GM12878 (cell line): ENCODE measurements around the gene SRP68. TPM values are rescaled to one million over a fixed set of nuclear protein-coding genes. Genes with fewer than 3 reads are reported as not detected.

Experiments used
- ATAC-seq: fragments of 200-7000 bp; cut with Tn5 transposase; 3 replicates; pipeline ENCODE4 v1.9.1; 2020; ENCODE audit warnings: mild to moderate bottlenecking, moderate library complexity
- BruUV-seq: library from RNA; stranded (reverse); fragments of 400-500 nt; replicated peaks from 2 replicates; lab custom pipeline; 2021; lab: Mats Ljungman, UMichigan
- CTCF ChIA-PET: fragments of 300-600 bp; sonication (Branson Sonifier 250); formaldehyde crosslinking; extraction: SDS; loops from one replicate; lab custom pipeline; 2021; ENCODE audit warnings: inconsistent platforms; lab: Yijun Ruan, JAX
- POLR2A ChIA-PET: fragments of 350-600 bp; formaldehyde crosslinking; extraction: SDS; loops from one replicate; lab custom pipeline; 2021; ENCODE audit warnings: inconsistent platforms; lab: Charles Lee
- RAD21 ChIA-PET: fragments of 300-600 bp; sonication (Branson Sonifier 250); formaldehyde crosslinking; loops from one replicate; lab custom pipeline; 2023; ENCODE audit warnings: antibody characterized with exemption; ENCODE audit not compliant: unreplicated experiment; lab: Charles Lee
- SMC1A ChIA-PET: fragments of 300-600 bp; sonication (Branson Sonifier 250); formaldehyde crosslinking; loops from one replicate; lab custom pipeline; 2023; ENCODE audit not compliant: unreplicated experiment, uncharacterized antibody; lab: Charles Lee
- DNase-seq: peaks from one replicate; pipeline ENCODE4 v3.0.0-alpha.2; 2011; ENCODE audit warnings: low read depth, low spot score
- FAIRE-seq: peaks from 3 replicates; lab custom pipeline; 2011; peaks lifted over from hg19 to GRCh38; lab: Jason Lieb, UNC
- H2AFZ ChIP-seq: 2 replicates; pipeline ENCODE4 v1.6.0; 2011; ENCODE audit warnings: low read depth, low read length, control low read depth; ENCODE audit not compliant: control insufficient read depth
- H3K27ac ChIP-seq: 2 replicates; pipeline ENCODE4 v1.5.1; 2011; ENCODE audit warnings: control low read depth; ENCODE audit not compliant: control insufficient read depth, insufficient read depth
- H3K27me3 ChIP-seq, 2 experiments: replicated peaks in 1 of 2; 2 replicates each; pipeline versions ENCODE4 v1.6.0 to v1.6.1; 2011; ENCODE audit warnings: low read length in 1 of 2; ENCODE audit not compliant: control insufficient read depth in 2 of 2, insufficient read depth in 2 of 2
- H3K36me3 ChIP-seq, 2 experiments: 2 replicates each; pipeline ENCODE4 v1.5.1; 2011; ENCODE audit warnings: low read length in 1 of 2; ENCODE audit not compliant: control insufficient read depth in 2 of 2, insufficient read depth in 2 of 2
- H3K4me1 ChIP-seq: 2 replicates; pipeline ENCODE4 v1.6.1; 2011; ENCODE audit warnings: mild to moderate bottlenecking, low read length, moderate library complexity, mixed read lengths; ENCODE audit not compliant: control insufficient read depth, insufficient read depth
- H3K4me2 ChIP-seq: 2 replicates; pipeline ENCODE4 v1.6.0; 2011; ENCODE audit warnings: control low read depth; ENCODE audit not compliant: control insufficient read depth, insufficient read depth
- H3K4me3 ChIP-seq: fragments of 200-600 bp; sonication (generic); 2 replicates; pipeline ENCODE4 v1.5.1; 2016
- H3K79me2 ChIP-seq: 2 replicates; pipeline ENCODE4 v1.6.0; 2011; ENCODE audit warnings: low read length; ENCODE audit not compliant: control insufficient read depth, insufficient read depth
- H3K9ac ChIP-seq: 2 replicates; pipeline ENCODE4 v1.8.0; 2011; ENCODE audit warnings: low read length, control low read depth, mixed read lengths; ENCODE audit not compliant: control insufficient read depth, insufficient read depth
- H3K9me3 ChIP-seq: replicated peaks from 3 replicates; pipeline ENCODE4 v1.5.1; 2011; ENCODE audit warnings: mild to moderate bottlenecking, low read length; ENCODE audit not compliant: control insufficient read depth, insufficient read depth
- H4K20me1 ChIP-seq: 2 replicates; pipeline ENCODE4 v1.6.0; 2011; ENCODE audit not compliant: control insufficient read depth, insufficient read depth
- BCL11A ChIP-seq: IDR thresholded peaks from 2 replicates; pipeline ENCODE4 v1.6.1; 2011; ENCODE audit warnings: low read depth, low read length
- CEBPZ ChIP-seq: fragments of 150-350 bp; IDR thresholded peaks from 2 replicates; pipeline ENCODE4 v1.6.1; 2016; ENCODE audit warnings: low read depth, low read length
- EP300 ChIP-seq, 2 experiments: fragments of 150-350 bp in 1 of 2; IDR thresholded peaks; 2 replicates each; pipeline ENCODE4 v1.6.1; 2011 to 2012; ENCODE audit warnings: low read depth in 2 of 2, low read length in 2 of 2, borderline replicate concordance in 1 of 2, improper control_type of control experiment in 1 of 2, inconsistent platforms in 1 of 2; ENCODE audit not compliant: control insufficient read depth in 1 of 2
- ESRRA ChIP-seq: IDR thresholded peaks from 2 replicates; pipeline ENCODE4 v1.6.1; 2012; ENCODE audit warnings: mild to moderate bottlenecking, low read length, improper control_type of control experiment
- HDAC2 ChIP-seq: fragments of 200-600 bp; sonication (generic); IDR thresholded peaks from 2 replicates; pipeline ENCODE4 v1.6.1; 2017
- IKZF2 ChIP-seq, 2 experiments: fragments of 450-650 bp; IDR thresholded peaks; 2 replicates each; pipeline ENCODE4 v1.6.1; 2017; ENCODE audit warnings: mild to moderate bottlenecking in 2 of 2, moderate library complexity in 2 of 2
- KLF5 ChIP-seq: fragments of 450-650 bp; IDR thresholded peaks from 2 replicates; pipeline ENCODE4 v1.6.1; 2014; ENCODE audit warnings: mild to moderate bottlenecking; ENCODE audit not compliant: partially characterized antibody
- NBN ChIP-seq: fragments of 450-650 bp; IDR thresholded peaks from 2 replicates; pipeline ENCODE4 v1.6.1; 2016
- NFYA ChIP-seq: IDR thresholded peaks from 2 replicates; pipeline ENCODE4 v1.6.1; 2011; ENCODE audit warnings: low read depth, mild to moderate bottlenecking, low read length, improper control_type of control experiment, borderline replicate concordance
- PRDM15 ChIP-seq: fragments of 450-650 bp; formaldehyde crosslinking; IDR thresholded peaks from 2 replicates; pipeline ENCODE4 v1.4.0; 2020; ENCODE audit warnings: mild to moderate bottlenecking, moderate library complexity
- RELA ChIP-seq: fragments of 450-650 bp; IDR thresholded peaks from 2 replicates; pipeline ENCODE4 v1.8.0; 2014; ENCODE audit warnings: borderline replicate concordance; ENCODE audit not compliant: partially characterized antibody
- RELB ChIP-seq: fragments of 450-650 bp; IDR thresholded peaks from 2 replicates; pipeline ENCODE4 v1.6.1; 2017; ENCODE audit warnings: low read depth, mild to moderate bottlenecking, moderate library complexity
- SMAD1 ChIP-seq: fragments of 450-650 bp; IDR thresholded peaks from 2 replicates; pipeline ENCODE4 v1.6.1; 2018; ENCODE audit warnings: mild to moderate bottlenecking, low read depth; ENCODE audit not compliant: partially characterized antibody
- SMC3 ChIP-seq: IDR thresholded peaks from 2 replicates; pipeline ENCODE4 v1.6.1; 2011; ENCODE audit warnings: low read length, improper control_type of control experiment, borderline replicate concordance
- ZNF622 ChIP-seq: fragments of 450-650 bp; IDR thresholded peaks from 2 replicates; pipeline ENCODE4 v1.6.1; 2017; ENCODE audit warnings: mild to moderate bottlenecking, inconsistent platforms
- WGBS: methylation state at CpG from one replicate; pipeline ENCODE4 v1.1.6; 2016; ENCODE audit warnings: low lambda C conversion rate; ENCODE audit not compliant: insufficient replicate concordance, insufficient coverage; ENCODE audit errors: missing lambda C conversion rate; 5-methylcytosine and 5-hydroxymethylcytosine counted together
- in situ Hi-C: fragments of 300-500 bp; cut with MboI; formaldehyde crosslinking; loops from 9 replicates; pipeline ENCODE4 v1.14.3; 2018; ENCODE audit warnings: mixed read lengths
- intact Hi-C: fragments of 100-400 bp; cut with micrococcal nuclease; formaldehyde crosslinking; loops from one replicate; pipeline ENCODE4 v1.14.2; 2022; ENCODE audit not compliant: unreplicated experiment
- polyA plus RNA-seq, 11 experiments: library from polyadenylated mRNA; depleted of rRNA in 4 of 11; unstranded in 6 of 11; stranded (reverse) in 5 of 11; fragments of >200 nt; fragmentation: Nextera tagmentation in 4 of 11; fragmentation: Illumina TruSeq in 1 of 11; extraction: Ambion mirVana in 4 of 11; extraction: Trizol in 1 of 11; gene quantifications; 1 replicate in 1 of 11; 2 replicates in 10 of 11; pipeline versions ENCODE4 v1.2.1 to v1.2.3, GENCODE V29; 2011 to 2016; ENCODE audit warnings: inconsistent platforms in 2 of 11, missing spikeins in 2 of 11, low read depth in 1 of 11
- total RNA-seq, 4 experiments: library from RNA; depleted of rRNA in 3 of 4; stranded (reverse); fragments of >200 nt in 3 of 4; fragmentation: Illumina TruSeq in 1 of 4; extraction: Trizol in 1 of 4; gene quantifications; 2 replicates each; pipeline versions ENCODE4 v1.2.1 to v1.2.3, GENCODE V29; 2013 to 2021

Gene SRP68
- total and polyA plus RNA-seq, 10 of the 15 experiments (the other 5 are each of a cell fraction or from before 2014, with no cell fraction given) = 24.7 to 89.7 (median 62.7) TPM

GRCh38 chr17:76094046-76094445 lies 21.7 kb upstream of the SRP68 start:
- intact Hi-C loops (no loop called here), in situ Hi-C loops (no loop called here)
- ChIA-PET SMC1A (no interaction called here), POLR2A (no interaction called here), RAD21 (no interaction called here), CTCF (no interaction called here)
- no peaks in the 10 kb centered on the region for H3K79me2 ChIP-seq
- ATAC-seq (no peak), FAIRE-seq (no peak), DNase-seq (no peak)
- no peaks in the 10 kb centered on the region for H3K27me3 ChIP-seq
- WGBS = 94% methylated on average over 11 of the region's 11 CpGs
- BruUV-seq = no TSS peak
- H3K4me1 ChIP-seq = no peaks in the 10 kb centered on the region
- no peak for TF ChIP-seq PRDM15 (CRISPR knock-in tag)
- TF ChIP-seq ZNF622 = no peak
- TF ChIP-seq CEBPZ = no peak
- no peak for TF ChIP-seq HDAC2
- no peak for TF ChIP-seq RELA
- TF ChIP-seq RELB = no peak
- no peak for TF ChIP-seq NBN
- TF ChIP-seq NFYA = no peak
- no peak for TF ChIP-seq EP300 (IDR thresholded peaks at IDR 0.05; ENCODE audit: borderline replicate concordance in 1 of 2, control insufficient read depth in 1 of 2, low read depth in 2 of 2, low read length in 2 of 2)
- no peak for TF ChIP-seq KLF5
- no peak for TF ChIP-seq SMC3
- TF ChIP-seq ESRRA = no peak
- TF ChIP-seq IKZF2 (IDR thresholded peaks at IDR 0.05) = no peak
- TF ChIP-seq SMAD1 = no peak
- no peak for TF ChIP-seq BCL11A
- no peaks in the 10 kb centered on the region for H4K20me1 ChIP-seq
- H3K4me3 ChIP-seq = no peak overlapping the region
- no peak overlapping the region for H3K9ac ChIP-seq
- H3K4me2 ChIP-seq = no peak overlapping the region
- H3K9me3 ChIP-seq = no peaks in the 10 kb centered on the region
- H2AFZ ChIP-seq = no peak overlapping the region
- no peak overlapping the region for H3K27ac ChIP-seq
- H3K36me3 ChIP-seq = peaks cover 11 to 19% of the 10 kb centered on the region in 2 experiments; a peak in 3 of 4 replicates
